ENCODE measurements around the gene GGPS1.
"Not testable (repeated sequence)": the region's sequence is repeated elsewhere in the genome, so short reads cannot be mapped to it uniquely, and the experiment has no call there.

GGPS1 gene

DNA sequence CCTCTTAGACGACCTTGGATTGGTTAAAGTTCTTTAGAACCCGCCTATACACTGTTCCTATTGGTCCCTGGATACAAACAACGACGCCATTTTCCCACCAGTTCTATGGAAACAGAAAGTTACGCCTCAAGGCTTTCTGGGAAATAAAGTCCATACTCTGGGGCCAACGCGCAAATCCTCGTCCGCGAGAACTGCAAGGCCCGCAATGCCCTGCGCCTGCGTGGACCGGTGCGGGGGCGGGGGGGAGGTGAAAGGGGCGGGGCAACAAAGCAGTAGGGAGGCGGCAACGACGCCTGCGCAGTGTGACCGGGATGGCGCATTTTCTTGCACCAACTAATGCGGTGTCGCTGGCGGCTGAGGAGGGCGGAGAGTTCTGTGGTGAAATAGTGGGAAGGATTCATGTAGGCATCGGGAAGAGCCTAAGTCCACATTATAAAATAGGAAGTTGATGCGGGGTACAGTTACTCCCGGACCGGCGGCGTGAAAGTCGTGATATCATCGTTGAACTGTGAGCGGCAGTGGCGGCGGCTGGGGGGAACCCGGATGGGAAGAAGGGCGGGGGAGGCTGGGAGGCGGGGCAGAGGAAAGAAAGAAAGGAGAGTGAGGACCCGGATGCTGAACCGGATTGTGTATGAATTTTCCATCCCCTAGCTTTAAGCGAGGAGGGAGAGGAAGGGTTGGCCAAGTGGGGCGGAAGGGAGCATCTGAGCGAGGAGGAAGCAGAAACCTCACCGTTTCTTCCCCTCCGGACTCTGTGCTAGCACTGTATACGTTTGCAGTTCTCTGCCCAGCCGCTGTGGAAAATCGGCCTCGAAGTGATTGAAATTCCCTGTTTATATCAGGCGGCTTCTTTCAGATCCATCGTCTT is at the start of gene GGPS1:
GGPS1 (plus strand) TSS at position 300 of the 868 bp plus-strand sequence. CDS start 6,695 bp downstream, outside the sequence.
- Mint-ChIP-seq H3K27ac (peak within 1 kb of the TSS; percentile 91), H3K36me3 (ENCODE audit: low read depth) (peaks cover 15% of the 10 kb centered on the region), H3K4me3 (no peak within 1 kb of the TSS), H3K4me1 (peaks cover 23% of the 10 kb centered on the region), H3K27me3 (ENCODE audit: low read depth, poor library complexity) (no peaks in the 10 kb centered on the region), H3K9me3 (no peaks in the 10 kb centered on the region)
- no peak for TF ChIP-seq CTCF (IDR thresholded peaks at IDR 0.05)
- peak; percentile 98 for DNase-seq

- H3K4me1 Mint-ChIP-seq = peaks cover 26% of the 10 kb centered on the region
These were observed 49.5 kb upstream of the GGPS1 start for GRCh38 chr1:235278915-235279292.

DNA sequence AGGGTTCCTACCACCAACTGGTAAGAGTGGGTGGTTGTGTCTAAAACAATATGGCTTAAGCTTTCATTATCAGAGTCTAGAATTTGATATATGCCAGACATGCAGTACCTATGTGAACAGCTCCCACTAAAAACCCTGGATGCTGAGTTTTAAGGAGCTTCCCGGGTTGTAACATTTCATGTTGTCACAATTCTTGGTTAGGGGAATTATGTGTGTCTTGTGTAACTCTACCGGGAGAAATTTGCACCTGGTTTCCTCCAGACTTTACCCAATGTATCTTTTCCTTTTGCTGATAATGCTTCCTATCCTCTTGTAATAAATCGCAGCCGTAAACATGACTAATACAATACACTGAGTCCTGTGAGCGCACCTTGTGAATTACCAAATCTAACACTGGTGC is 48.7 kb upstream of the GGPS1 start:
- Mint-ChIP-seq H3K27ac (peak overlapping the region; percentile 43), H3K9me3 (peaks cover 6% of the 10 kb centered on the region), H3K36me3 (ENCODE audit: low read depth) (peaks cover 7% of the 10 kb centered on the region), H3K27me3 (ENCODE audit: low read depth, poor library complexity) (no peaks in the 10 kb centered on the region), H3K4me1 (peaks cover 26% of the 10 kb centered on the region), H3K4me3 (no peak overlapping the region)
- DNase-seq = no peak
- TF ChIP-seq CTCF (IDR thresholded peaks at IDR 0.05) = no peak

More at GRCh38 chr1:235278915-235279292, 49.5 kb upstream of the GGPS1 start:
- no peaks in the 10 kb centered on the region for H3K9me3 Mint-ChIP-seq
- no peak for TF ChIP-seq CTCF (IDR thresholded peaks at IDR 0.05)
- DNase-seq = no peak
- no peaks in the 10 kb centered on the region for H3K36me3 Mint-ChIP-seq (ENCODE audit: low read depth)
- no peak overlapping the region for H3K4me3 Mint-ChIP-seq
- H3K27ac Mint-ChIP-seq = no peak overlapping the region
- H3K27me3 Mint-ChIP-seq (ENCODE audit: low read depth, poor library complexity) = no peaks in the 10 kb centered on the region

- Mint-ChIP-seq H3K27ac (no peak overlapping the region), H3K4me1 (peaks cover 20% of the 10 kb centered on the region), H3K36me3 (ENCODE audit: low read depth) (peaks cover 12% of the 10 kb centered on the region), H3K9me3 (peaks cover 10% of the 10 kb centered on the region), H3K27me3 (ENCODE audit: low read depth, poor library complexity) (no peaks in the 10 kb centered on the region), H3K4me3 (no peak overlapping the region)
- TF ChIP-seq CTCF (IDR thresholded peaks at IDR 0.05) = no peak
- no peak for DNase-seq
These were observed 47.9 kb upstream of the GGPS1 start for GRCh38 chr1:235280467-235280866.

GRCh38 chr1:235283636-235284035 is 44.7 kb upstream of the GGPS1 start:
- not testable (repeated sequence) for H3K27ac Mint-ChIP-seq, H3K4me3 Mint-ChIP-seq

DNA sequence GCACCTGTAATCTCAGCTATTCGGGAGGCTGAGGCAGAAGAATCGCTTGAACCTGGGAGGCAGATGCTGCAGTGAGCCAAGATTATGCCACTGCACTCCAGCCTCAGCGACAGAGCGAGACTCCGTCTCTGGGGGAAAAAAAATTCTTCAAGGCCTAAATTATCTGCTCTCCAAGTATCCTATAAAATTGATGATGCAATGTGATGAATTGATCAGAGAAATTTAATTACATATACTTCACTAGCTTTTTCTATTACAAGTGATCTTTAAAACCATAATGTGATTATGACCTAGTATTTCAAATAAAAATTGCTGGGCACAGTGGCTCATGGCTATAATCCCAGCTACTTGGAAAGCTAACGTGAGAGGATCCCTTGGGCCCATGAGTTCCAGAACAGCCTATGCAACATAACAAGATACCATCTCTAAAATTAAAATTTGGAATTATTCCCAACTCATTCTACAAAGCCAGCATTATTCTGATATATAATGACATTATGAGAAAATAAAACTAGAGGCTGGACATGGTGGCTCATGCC is 44.1 kb upstream of the GGPS1 start:
- H3K9me3 Mint-ChIP-seq = peaks cover 16% of the 10 kb centered on the region
- no peaks in the 10 kb centered on the region for H3K27me3 Mint-ChIP-seq (ENCODE audit: low read depth, poor library complexity)
- no peak overlapping the region for H3K27ac Mint-ChIP-seq
- no peak overlapping the region for H3K4me3 Mint-ChIP-seq
- H3K4me1 Mint-ChIP-seq = peaks cover 23% of the 10 kb centered on the region
- peaks cover 37% of the 10 kb centered on the region for H3K36me3 Mint-ChIP-seq (ENCODE audit: low read depth)
- no peak for DNase-seq
- TF ChIP-seq CTCF (IDR thresholded peaks at IDR 0.05) = no peak

More at GRCh38 chr1:235283636-235284035, 44.7 kb upstream of the GGPS1 start:
- not testable (repeated sequence) for DNase-seq; H3K27me3 Mint-ChIP-seq (ENCODE audit: low read depth, poor library complexity)
- peaks cover 37% of the 10 kb centered on the region for H3K36me3 Mint-ChIP-seq (ENCODE audit: low read depth)
- peaks cover 23% of the 10 kb centered on the region for H3K4me1 Mint-ChIP-seq
- peaks cover 16% of the 10 kb centered on the region for H3K9me3 Mint-ChIP-seq
